HEK293T (cell line): ENCODE data around the gene PNMA8A.

Source experiments
- ARNT ChIP-seq: fragments of 450-650 bp; IDR thresholded peaks from 2 replicates; pipeline ENCODE4 v1.6.1; 2017; ENCODE audit warnings: mild to moderate bottlenecking
- BHLHE40 ChIP-seq: fragments of 450-650 bp; IDR thresholded peaks from 2 replicates; pipeline ENCODE4 v1.6.1; 2016; ENCODE audit warnings: mild to moderate bottlenecking, moderate library complexity, borderline replicate concordance
- CTBP1 ChIP-seq: fragments of 450-650 bp; IDR thresholded peaks from 2 replicates; pipeline ENCODE4 v1.6.1; 2016; ENCODE audit warnings: borderline replicate concordance
- ELF4 ChIP-seq: fragments of 450-650 bp; IDR thresholded peaks from 2 replicates; pipeline ENCODE4 v1.6.1; 2017; ENCODE audit warnings: antibody characterized with exemption
- FOXA1 ChIP-seq: fragments of 450-650 bp; IDR thresholded peaks from 2 replicates; pipeline ENCODE4 v1.6.1; 2016; ENCODE audit warnings: mild to moderate bottlenecking
- FOXK2 ChIP-seq: fragments of 450-650 bp; IDR thresholded peaks from 2 replicates; pipeline ENCODE4 v1.6.1; 2016; ENCODE audit warnings: mild to moderate bottlenecking
- FOXM1 ChIP-seq: fragments of 450-650 bp; IDR thresholded peaks from 2 replicates; pipeline ENCODE4 v1.6.1; 2017; ENCODE audit warnings: mild to moderate bottlenecking, borderline replicate concordance
- NFRKB ChIP-seq: fragments of 450-650 bp; IDR thresholded peaks from 2 replicates; pipeline ENCODE4 v1.6.1; 2016; ENCODE audit warnings: mild to moderate bottlenecking, moderate library complexity
- PKNOX1 ChIP-seq: fragments of 450-650 bp; IDR thresholded peaks from 2 replicates; pipeline ENCODE4 v1.6.1; 2016
- TARDBP ChIP-seq: fragments of 450-650 bp; IDR thresholded peaks from 2 replicates; pipeline ENCODE4 v1.6.1; 2016
- ZNF384 ChIP-seq: fragments of 450-650 bp; IDR thresholded peaks from 2 replicates; pipeline ENCODE4 v1.6.1; 2016

GRCh38 chr19:46494146-46494940 lies 23.0 kb upstream of the PNMA8A start:
- TF ChIP-seq BHLHE40 (no peak), CTBP1 (no peak), PKNOX1 (no peak), ELF4 (no peak), ZNF384 (no peak), NFRKB (no peak), ARNT (no peak), FOXK2 (no peak), TARDBP (no peak), FOXM1 (no peak), FOXA1 (no peak)
